Fibroblast of lung (primary cell): Measurements from ENCODE around the gene TBC1D22A. TPM values are rescaled to one million over a fixed set of nuclear protein-coding genes. Genes with fewer than 3 reads are reported as not detected.

ENCODE experiments used
- DNase-seq, 2 donors: peaks; one replicate each; pipeline versions ENCODE4 v3.0.0 to v3.0.0-alpha.2; 2010; ENCODE audit warnings: low read depth in 2 of 2
- H2AFZ ChIP-seq: 2 replicates; pipeline ENCODE4 v1.5.1; 2012; ENCODE audit warnings: low read length, control low read depth, inconsistent platforms
- H3K27ac ChIP-seq: 2 replicates; pipeline ENCODE4 v1.5.1; 2011; ENCODE audit warnings: low read length, control low read depth; ENCODE audit not compliant: insufficient read depth
- H3K27me3 ChIP-seq: 2 replicates; pipeline ENCODE4 v1.5.1; 2011; ENCODE audit warnings: mild to moderate bottlenecking, low read length; ENCODE audit not compliant: control insufficient read depth, insufficient read depth
- H3K36me3 ChIP-seq: 2 replicates; pipeline ENCODE4 v1.5.1; 2011; ENCODE audit warnings: low read length; ENCODE audit not compliant: control insufficient read depth, insufficient read depth
- H3K4me1 ChIP-seq: 2 replicates; pipeline ENCODE4 v1.5.1; 2011; ENCODE audit warnings: low read length; ENCODE audit not compliant: control insufficient read depth, insufficient read depth; ENCODE audit errors: extremely low read depth
- H3K4me2 ChIP-seq: 2 replicates; pipeline ENCODE4 v1.5.1; 2011; ENCODE audit warnings: low read length, control low read depth; ENCODE audit not compliant: insufficient read depth; ENCODE audit errors: extremely low read depth
- H3K4me3 ChIP-seq, 4 experiments: fragments of 200-600 bp in 1 of 4; sonication (generic) in 1 of 4; replicated peaks in 1 of 4; 2 replicates each; pipeline ENCODE4 v1.5.1; 2011 to 2016; ENCODE audit warnings: low read length in 4 of 4, low read depth in 3 of 4, mild to moderate bottlenecking in 3 of 4, control low read depth in 2 of 4, inconsistent platforms in 1 of 4, mixed read lengths in 1 of 4; ENCODE audit not compliant: insufficient read depth in 1 of 4; ENCODE audit errors: control extremely low read depth in 1 of 4
- H3K79me2 ChIP-seq: 2 replicates; pipeline ENCODE4 v1.5.1; 2012; ENCODE audit warnings: mild to moderate bottlenecking, low read length, inconsistent platforms; ENCODE audit not compliant: control insufficient read depth, insufficient read depth
- H3K9ac ChIP-seq: 2 replicates; pipeline ENCODE4 v1.5.1; 2011; ENCODE audit warnings: mild to moderate bottlenecking, low read length, control low read depth; ENCODE audit not compliant: insufficient read depth
- H3K9me3 ChIP-seq: 2 replicates; pipeline ENCODE4 v1.5.1; 2012; ENCODE audit warnings: low read depth, low read length; ENCODE audit not compliant: control insufficient read depth, insufficient read depth
- H4K20me1 ChIP-seq: 2 replicates; pipeline ENCODE4 v1.5.1; 2011; ENCODE audit warnings: low read length; ENCODE audit not compliant: control insufficient read depth, insufficient read depth; ENCODE audit errors: extremely low read depth
- CTCF ChIP-seq, 2 donors: IDR thresholded peaks in 1 of 2; conservative IDR thresholded peaks in 1 of 2; 1 replicate in 1 of 2; 2 replicates in 1 of 2; pipeline ENCODE4 v1.5.1; 2011 to 2012; ENCODE audit warnings: low read length in 2 of 2, control low read depth in 1 of 2, inconsistent platforms in 1 of 2, low read depth in 1 of 2, mild to moderate bottlenecking in 1 of 2
- EZH2 ChIP-seq: IDR thresholded peaks from 2 replicates; pipeline ENCODE4 v1.5.1; 2012; ENCODE audit warnings: low read length, control low read depth, mild to moderate bottlenecking; ENCODE audit errors: missing control alignments
- polyA plus RNA-seq, 2 donors: library from polyadenylated mRNA; depleted of rRNA in 1 of 2; stranded (reverse) in 1 of 2; unstranded in 1 of 2; fragments of >200 nt; gene quantifications; 2 replicates each; pipeline ENCODE4 v1.2.1, GENCODE V29; 2011 to 2012; ENCODE audit warnings: missing spikeins in 1 of 2
- total RNA-seq: library from RNA; depleted of rRNA; stranded (reverse); fragments of >200 nt; gene quantifications from 2 replicates; pipeline ENCODE4 v1.2.1, GENCODE V29; 2014

The TBC1D22A gene
- total and polyA plus RNA-seq, 2 donors (not counting 1 experiment from before 2014, with no cell fraction given): 11.6 to 17.6 TPM

GRCh38 chr22:46853191-46853590, 90.7 kb downstream of the TBC1D22A start:
- no peaks in the 10 kb centered on the region for H3K27me3 ChIP-seq
- no peaks in the 10 kb centered on the region for H4K20me1 ChIP-seq
- H3K36me3 ChIP-seq: peaks cover 2% of the 10 kb centered on the region
- H3K27ac ChIP-seq: no peak overlapping the region
- H3K4me3 ChIP-seq: no peak overlapping the region
- no peaks in the 10 kb centered on the region for H3K4me1 ChIP-seq
- no peak for DNase-seq
- H2AFZ ChIP-seq: no peak overlapping the region
- no peak overlapping the region for H3K9ac ChIP-seq
- no peaks in the 10 kb centered on the region for H3K79me2 ChIP-seq
- no peak for TF ChIP-seq EZH2
- no peak for TF ChIP-seq CTCF (conservative IDR thresholded peaks at IDR 0.05 in 1 of 2, IDR thresholded peaks at IDR 0.05 in 1 of 2; ENCODE audit: low read depth in 1 of 2, low read length in 2 of 2)
- no peaks in the 10 kb centered on the region for H3K9me3 ChIP-seq
- no peak overlapping the region for H3K4me2 ChIP-seq

GRCh38 chr22:46854125-46854870, 91.8 kb downstream of the TBC1D22A start:
- TF ChIP-seq CTCF (conservative IDR thresholded peaks at IDR 0.05 in 1 of 2, IDR thresholded peaks at IDR 0.05 in 1 of 2; ENCODE audit: low read depth in 1 of 2, low read length in 2 of 2) (no peak), EZH2 (no peak)
- DNase-seq: peak in 1 of 2 donors; percentile 12
- Histone ChIP-seq H2AFZ (no peak overlapping the region), H3K9me3 (no peaks in the 10 kb centered on the region), H3K36me3 (peaks cover 2% of the 10 kb centered on the region), H3K79me2 (no peaks in the 10 kb centered on the region), H3K4me1 (no peaks in the 10 kb centered on the region), H3K4me3 (no peak overlapping the region), H3K27ac (no peak overlapping the region), H3K9ac (no peak overlapping the region), H3K4me2 (no peak overlapping the region), H3K27me3 (no peaks in the 10 kb centered on the region), H4K20me1 (no peaks in the 10 kb centered on the region)

GRCh38 chr22:46855681-46856080, 93.2 kb downstream of the TBC1D22A start:
- Histone ChIP-seq H4K20me1 (no peaks in the 10 kb centered on the region), H3K4me2 (no peak overlapping the region), H3K27ac (no peak overlapping the region), H3K9ac (no peak overlapping the region), H2AFZ (no peak overlapping the region), H3K4me1 (no peaks in the 10 kb centered on the region), H3K79me2 (no peaks in the 10 kb centered on the region), H3K36me3 (peaks cover under 1% of the 10 kb centered on the region), H3K27me3 (no peaks in the 10 kb centered on the region), H3K4me3 (no peak overlapping the region), H3K9me3 (no peaks in the 10 kb centered on the region)
- TF ChIP-seq EZH2 (no peak), CTCF (conservative IDR thresholded peaks at IDR 0.05 in 1 of 2, IDR thresholded peaks at IDR 0.05 in 1 of 2; ENCODE audit: low read depth in 1 of 2, low read length in 2 of 2) (no peak)
- no peak for DNase-seq
